ENCODE measurements around the gene COPA.

Gene COPA

DNA sequence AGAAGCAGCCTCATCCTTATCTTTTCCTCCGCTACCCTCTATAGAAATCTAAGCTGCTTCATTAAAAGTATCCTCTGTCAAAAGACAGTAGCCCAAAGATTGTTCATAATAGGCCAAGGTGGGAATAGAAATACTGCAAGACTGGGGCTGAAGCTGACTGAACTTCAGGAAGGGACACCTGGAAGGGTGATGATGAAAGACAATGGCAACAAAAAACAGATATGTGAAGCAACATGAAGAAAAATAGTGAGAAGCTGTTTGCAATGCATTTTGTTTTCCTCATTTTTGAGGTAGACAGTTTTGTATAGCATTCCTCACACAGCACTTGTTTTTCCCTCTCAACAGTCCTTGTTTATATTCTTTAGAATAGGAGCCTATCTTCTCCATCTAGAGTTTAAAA lies 97.6 kb downstream of the COPA start:
- H3K9me3 ChIP-seq (ENCODE audit: control insufficient read depth in 5 of 5, low read length in 5 of 5): no peaks in the 10 kb centered on the region
- H3K4me3 ChIP-seq (ENCODE audit: low read depth in 1 of 5, low read length in 5 of 5): no peak overlapping the region
- H3K9ac ChIP-seq (ENCODE audit: low read length in 5 of 5): no peak overlapping the region
- no peak overlapping the region for H3K27ac ChIP-seq (ENCODE audit: low read depth, low read length)
- peaks cover 13 to 34% (median 19%) of the 10 kb centered on the region in 5 donors for H3K36me3 ChIP-seq (ENCODE audit: control insufficient read depth in 5 of 5, insufficient read depth in 5 of 5, low read length in 5 of 5)
- no peaks in the 10 kb centered on the region for H3K27me3 ChIP-seq (ENCODE audit: control insufficient read depth in 5 of 5, insufficient read depth in 4 of 5, low read length in 5 of 5)
- peaks cover 0 to 12% (median 3%) of the 10 kb centered on the region in 5 donors for H3K4me1 ChIP-seq (ENCODE audit: control insufficient read depth in 5 of 5, insufficient read depth in 5 of 5, low read length in 5 of 5)

DNA sequence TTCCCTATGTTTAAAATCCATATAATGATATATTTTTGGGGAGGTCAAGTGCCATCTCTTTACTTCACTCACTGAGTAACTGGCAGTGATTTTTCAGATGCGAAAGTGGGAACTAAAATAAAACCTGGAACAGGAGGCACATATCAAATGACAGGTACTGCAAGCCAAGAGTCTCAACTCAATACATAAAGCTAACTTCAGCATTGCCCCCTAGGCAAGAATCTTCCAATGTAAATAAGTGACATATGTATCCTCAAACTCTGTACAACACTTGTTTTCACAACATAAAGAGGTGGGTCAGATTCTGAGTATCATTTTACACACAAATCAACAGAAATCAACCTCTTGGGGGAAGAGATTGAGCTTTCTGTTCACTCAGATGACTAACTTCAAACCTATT lies 98.8 kb downstream of the COPA start:
- no peak overlapping the region for H3K9ac ChIP-seq (ENCODE audit: low read length in 5 of 5)
- peaks cover 0 to 12% (median 0%) of the 10 kb centered on the region in 5 donors for H3K4me1 ChIP-seq (ENCODE audit: control insufficient read depth in 5 of 5, insufficient read depth in 5 of 5, low read length in 5 of 5)
- no peaks in the 10 kb centered on the region for H3K9me3 ChIP-seq (ENCODE audit: control insufficient read depth in 5 of 5, low read length in 5 of 5)
- H3K4me3 ChIP-seq (ENCODE audit: low read depth in 1 of 5, low read length in 5 of 5): no peak overlapping the region
- H3K27ac ChIP-seq (ENCODE audit: low read depth, low read length): no peak overlapping the region
- no peaks in the 10 kb centered on the region for H3K27me3 ChIP-seq (ENCODE audit: control insufficient read depth in 5 of 5, insufficient read depth in 4 of 5, low read length in 5 of 5)
- peaks cover 21 to 47% (median 32%) of the 10 kb centered on the region in 5 donors for H3K36me3 ChIP-seq (ENCODE audit: control insufficient read depth in 5 of 5, insufficient read depth in 5 of 5, low read length in 5 of 5)

DNA sequence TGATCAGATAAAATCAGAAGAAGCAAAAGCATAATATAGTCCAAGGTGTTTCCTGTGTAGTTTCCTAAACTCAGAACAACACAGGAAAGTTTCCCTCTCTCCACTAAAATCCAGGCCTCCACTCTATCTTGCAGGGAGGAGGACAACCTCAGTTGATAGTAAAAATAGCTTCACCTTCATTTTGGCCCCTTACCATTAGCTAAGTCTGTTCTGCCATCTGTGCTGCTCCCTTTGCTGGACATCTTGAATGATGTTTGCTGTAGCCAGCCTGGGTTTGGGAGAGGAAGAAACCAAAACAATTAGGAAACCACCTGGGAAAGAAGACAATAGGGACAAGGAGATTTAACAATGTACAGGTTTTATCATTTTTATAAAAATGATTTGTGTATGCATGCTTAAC lies 99.3 kb downstream of the COPA start:
- peaks cover 23 to 51% (median 36%) of the 10 kb centered on the region in 5 donors for H3K36me3 ChIP-seq (ENCODE audit: control insufficient read depth in 5 of 5, insufficient read depth in 5 of 5, low read length in 5 of 5)
- H3K27ac ChIP-seq (ENCODE audit: low read depth, low read length): no peak overlapping the region
- H3K9ac ChIP-seq (ENCODE audit: low read length in 5 of 5): no peak overlapping the region
- H3K9me3 ChIP-seq (ENCODE audit: control insufficient read depth in 5 of 5, low read length in 5 of 5): no peaks in the 10 kb centered on the region
- H3K4me1 ChIP-seq (ENCODE audit: control insufficient read depth in 5 of 5, insufficient read depth in 5 of 5, low read length in 5 of 5): peaks cover 0 to 12% (median 0%) of the 10 kb centered on the region in 5 donors
- no peaks in the 10 kb centered on the region for H3K27me3 ChIP-seq (ENCODE audit: control insufficient read depth in 5 of 5, insufficient read depth in 4 of 5, low read length in 5 of 5)
- no peak overlapping the region for H3K4me3 ChIP-seq (ENCODE audit: low read depth in 1 of 5, low read length in 5 of 5)

DNA sequence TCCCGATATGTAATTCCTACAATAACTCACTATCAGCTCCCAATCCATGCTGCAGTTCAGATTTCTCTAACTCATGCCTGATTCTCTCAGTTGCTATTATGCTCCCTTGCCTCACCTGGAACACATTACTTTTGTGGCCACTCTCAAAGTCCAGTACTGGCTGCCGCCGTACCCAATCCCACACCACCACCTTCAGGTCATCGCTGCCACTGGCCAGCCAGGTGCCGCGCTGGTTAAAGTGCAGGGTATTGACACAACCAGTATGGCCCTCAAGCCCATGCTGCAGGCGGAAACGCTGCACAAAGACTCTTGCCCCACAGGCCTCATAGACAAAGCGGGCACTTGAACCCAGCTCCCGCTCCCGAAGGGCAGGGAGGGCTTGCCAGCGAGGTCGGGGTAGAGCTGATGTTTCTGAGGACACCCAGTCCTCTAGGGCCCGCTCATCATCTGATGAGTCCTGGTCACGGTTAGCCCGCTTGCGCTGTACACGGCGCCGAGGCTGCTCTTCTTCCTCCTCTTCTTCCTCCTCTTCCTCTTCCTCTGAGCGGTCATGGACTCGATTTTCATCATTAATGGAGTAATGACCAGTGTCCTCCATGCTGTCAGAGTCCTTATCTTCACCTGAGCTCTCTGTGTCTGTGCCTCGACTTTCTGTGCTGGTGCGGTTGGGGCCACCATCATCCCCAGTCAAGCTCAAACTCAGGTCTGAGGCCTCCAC lies 103.3 kb downstream of the COPA start:
- H3K4me3 ChIP-seq (ENCODE audit: low read depth in 1 of 5, low read length in 5 of 5): no peak overlapping the region
- no peaks in the 10 kb centered on the region for H3K27me3 ChIP-seq (ENCODE audit: control insufficient read depth in 5 of 5, insufficient read depth in 4 of 5, low read length in 5 of 5)
- H3K27ac ChIP-seq (ENCODE audit: low read depth, low read length): no peak overlapping the region
- no peaks in the 10 kb centered on the region for H3K9me3 ChIP-seq (ENCODE audit: control insufficient read depth in 5 of 5, low read length in 5 of 5)
- peaks cover 49 to 84% (median 67%) of the 10 kb centered on the region in 5 donors for H3K36me3 ChIP-seq (ENCODE audit: control insufficient read depth in 5 of 5, insufficient read depth in 5 of 5, low read length in 5 of 5)
- peaks cover 0 to 12% (median 0%) of the 10 kb centered on the region in 5 donors for H3K4me1 ChIP-seq (ENCODE audit: control insufficient read depth in 5 of 5, insufficient read depth in 5 of 5, low read length in 5 of 5)
- H3K9ac ChIP-seq (ENCODE audit: low read length in 5 of 5): no peak overlapping the region

All from subcutaneous abdominal adipose tissue (tissue), 5 donors.